Measurements from ENCODE around the gene TRMT10A.

DNA sequence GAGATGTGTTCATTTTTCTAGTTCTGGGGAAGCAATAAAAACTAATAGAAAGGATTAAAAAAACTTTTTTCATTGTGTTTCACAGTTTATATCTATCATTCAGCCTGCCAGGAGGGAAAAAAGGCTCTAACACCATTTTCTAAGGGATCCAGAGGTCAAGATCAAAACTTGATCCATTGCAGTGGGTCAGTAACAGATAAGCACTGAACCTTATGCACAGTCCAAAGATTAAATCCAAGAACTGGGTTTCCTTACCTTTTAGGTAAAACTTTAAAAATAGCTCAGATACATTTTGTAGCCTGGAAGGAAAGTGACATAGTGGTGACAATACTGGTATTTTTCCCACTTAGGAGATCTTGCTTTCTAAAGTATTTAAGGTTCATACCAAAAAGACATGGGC is 23.5 kb upstream of the TRMT10A start:
- TF ChIP-seq, protein P1, sequence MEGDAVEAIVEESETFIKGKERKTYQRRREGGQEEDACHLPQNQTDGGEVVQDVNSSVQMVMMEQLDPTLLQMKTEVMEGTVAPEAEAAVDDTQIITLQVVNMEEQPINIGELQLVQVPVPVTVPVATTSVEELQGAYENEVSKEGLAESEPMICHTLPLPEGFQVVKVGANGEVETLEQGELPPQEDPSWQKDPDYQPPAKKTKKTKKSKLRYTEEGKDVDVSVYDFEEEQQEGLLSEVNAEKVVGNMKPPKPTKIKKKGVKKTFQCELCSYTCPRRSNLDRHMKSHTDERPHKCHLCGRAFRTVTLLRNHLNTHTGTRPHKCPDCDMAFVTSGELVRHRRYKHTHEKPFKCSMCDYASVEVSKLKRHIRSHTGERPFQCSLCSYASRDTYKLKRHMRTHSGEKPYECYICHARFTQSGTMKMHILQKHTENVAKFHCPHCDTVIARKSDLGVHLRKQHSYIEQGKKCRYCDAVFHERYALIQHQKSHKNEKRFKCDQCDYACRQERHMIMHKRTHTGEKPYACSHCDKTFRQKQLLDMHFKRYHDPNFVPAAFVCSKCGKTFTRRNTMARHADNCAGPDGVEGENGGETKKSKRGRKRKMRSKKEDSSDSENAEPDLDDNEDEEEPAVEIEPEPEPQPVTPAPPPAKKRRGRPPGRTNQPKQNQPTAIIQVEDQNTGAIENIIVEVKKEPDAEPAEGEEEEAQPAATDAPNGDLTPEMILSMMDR (IDR thresholded peaks at IDR 0.05) = no peak
- no peak for TF ChIP-seq POLR2A (IDR thresholded peaks at IDR 0.05)

All from esophagus squamous epithelium (tissue), 4 donors.